Psoas muscle (tissue), 8 donors: ENCODE data around the gene ALG1. TPM values are rescaled to one million over a fixed set of nuclear protein-coding genes. Genes with fewer than 3 reads are reported as not detected.

Experiments used
- ATAC-seq, 4 donors: fragments of 200-7000 bp; cut with Tn5 transposase; one replicate each; pipeline ENCODE4 v1.9.1; 2020; ENCODE audit warnings: moderate library complexity in 3 of 4, mild to moderate bottlenecking in 2 of 4
- DNase-seq, 2 donors: peaks; one replicate each; pipeline ENCODE4 v3.0.0-alpha.2; 2020
- H3K27ac ChIP-seq: fragments of 200-600 bp; one replicate; pipeline ENCODE4 v1.8.0; 2022
- H3K27me3 ChIP-seq, 3 donors: fragments of 200-600 bp in 1 of 3; one replicate each; pipeline versions ENCODE4 v1.6.1 to v1.8.0; 2013 to 2022; ENCODE audit warnings: low read length in 2 of 3, mild to moderate bottlenecking in 2 of 3, moderate library complexity in 1 of 3; ENCODE audit not compliant: insufficient read depth in 3 of 3
- H3K36me3 ChIP-seq, 2 donors: fragments of 200-600 bp in 1 of 2; one replicate each; pipeline versions ENCODE4 v1.6.1 to v1.8.0; 2013 to 2022; ENCODE audit warnings: low read depth in 1 of 2, mild to moderate bottlenecking in 1 of 2, moderate library complexity in 1 of 2; ENCODE audit not compliant: insufficient read depth in 1 of 2
- H3K4me1 ChIP-seq: fragments of 200-600 bp; one replicate; pipeline ENCODE4 v1.8.0; 2022
- H3K4me3 ChIP-seq: fragments of 200-600 bp; one replicate; pipeline ENCODE4 v1.8.0; 2022; ENCODE audit warnings: mild to moderate bottlenecking
- H3K9me3 ChIP-seq: fragments of 200-600 bp; one replicate; pipeline ENCODE4 v1.8.0; 2022
- WGBS, 3 donors: extraction: QIAGEN DNeasy Blood & Tissue Kit; methylation state at CpG; one replicate each; pipeline versions ENCODE4 v1.1.6 to v1.1.7; 2013; 5-methylcytosine and 5-hydroxymethylcytosine counted together
- intact Hi-C, 2 donors: fragments of 100-400 bp; cut with DNase I; formaldehyde crosslinking; loops; one replicate each; pipeline versions ENCODE4 v1.11.0 to v1.14.2; 2022
- polyA plus RNA-seq, 3 donors: library from polyadenylated mRNA; stranded (reverse); fragments of 200-250 nt; gene quantifications; one replicate each; pipeline ENCODE4 v1.2.3, GENCODE V29; 2013
- total RNA-seq, 4 donors: library from RNA; stranded (reverse); fragmentation: NEBNext Ultra II Directional in 2 of 4; extraction: Animal tissue kit (Norgen Biotek cat#: 25700) in 2 of 4; gene quantifications; one replicate each; pipeline versions ENCODE4 v1.2.1 to v1.2.4, GENCODE V29; 2021 to 2023
- TF ChIP-seq, protein P1 (sequence below): fragments of 200-600 bp; IDR thresholded peaks from one replicate; pipeline ENCODE4 v1.8.0; 2022; ENCODE audit warnings: antibody characterized with exemption
- donor health status: healthy with polysubstance abuse.
- donor health status: DM: no; HTN: no; CAD: no; lungs with moderate emphysema.
- donor health status: Bipolar disorder and iron deficiency.
- donor health status: healthy.
- donor health status: DM: yes; HTN: yes; CAD: no.
- donor health status: DM: no; HTN: no; CAD: no.
- donor health status: DM: no; HTN: no; CAD: no.
- donor health status: DM: yes; HTN: yes; CAD: no.

The ALG1 gene
- total and polyA plus RNA-seq, 7 donors = 4.9 to 13.1 (median 7.3) TPM

DNA sequence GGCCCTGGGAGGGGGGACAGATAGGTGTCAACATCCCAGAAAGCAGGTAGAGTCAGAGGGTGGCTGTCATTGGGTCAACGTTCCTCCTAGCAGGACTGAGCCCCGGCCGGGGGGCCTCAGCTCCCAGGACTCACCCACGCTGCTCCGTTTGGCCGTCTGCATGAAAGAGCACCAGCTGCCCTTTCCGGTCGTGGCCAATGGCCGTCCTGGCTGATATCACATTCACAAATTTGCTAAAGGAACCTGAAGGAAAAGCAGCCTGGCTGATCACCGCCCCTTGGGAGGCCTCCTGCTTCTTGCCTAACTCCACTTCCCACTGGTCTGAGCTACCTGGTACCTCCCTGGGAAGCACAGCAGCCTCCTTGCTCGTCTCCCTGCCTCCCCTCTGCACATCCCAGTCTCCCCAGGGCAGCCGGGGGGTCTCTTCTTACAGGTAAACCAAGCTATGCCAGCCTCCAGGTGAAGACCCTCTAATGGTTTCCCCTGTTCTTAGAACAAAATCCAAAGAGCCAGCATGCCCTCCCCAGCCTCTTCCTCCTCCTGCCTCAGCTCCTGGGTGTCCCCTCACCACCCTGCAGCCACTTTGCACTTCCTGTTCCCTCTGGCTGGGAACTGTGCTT lies 41.3 kb upstream of the ALG1 start:
- WGBS, 3 donors = 82 to 91% (median 82%) methylated on average over 12 of the region's 12 CpGs
- DNase-seq (peak in 1 of 2 donors; percentile 39), ATAC-seq (no peak)
- TF ChIP-seq, protein P1, sequence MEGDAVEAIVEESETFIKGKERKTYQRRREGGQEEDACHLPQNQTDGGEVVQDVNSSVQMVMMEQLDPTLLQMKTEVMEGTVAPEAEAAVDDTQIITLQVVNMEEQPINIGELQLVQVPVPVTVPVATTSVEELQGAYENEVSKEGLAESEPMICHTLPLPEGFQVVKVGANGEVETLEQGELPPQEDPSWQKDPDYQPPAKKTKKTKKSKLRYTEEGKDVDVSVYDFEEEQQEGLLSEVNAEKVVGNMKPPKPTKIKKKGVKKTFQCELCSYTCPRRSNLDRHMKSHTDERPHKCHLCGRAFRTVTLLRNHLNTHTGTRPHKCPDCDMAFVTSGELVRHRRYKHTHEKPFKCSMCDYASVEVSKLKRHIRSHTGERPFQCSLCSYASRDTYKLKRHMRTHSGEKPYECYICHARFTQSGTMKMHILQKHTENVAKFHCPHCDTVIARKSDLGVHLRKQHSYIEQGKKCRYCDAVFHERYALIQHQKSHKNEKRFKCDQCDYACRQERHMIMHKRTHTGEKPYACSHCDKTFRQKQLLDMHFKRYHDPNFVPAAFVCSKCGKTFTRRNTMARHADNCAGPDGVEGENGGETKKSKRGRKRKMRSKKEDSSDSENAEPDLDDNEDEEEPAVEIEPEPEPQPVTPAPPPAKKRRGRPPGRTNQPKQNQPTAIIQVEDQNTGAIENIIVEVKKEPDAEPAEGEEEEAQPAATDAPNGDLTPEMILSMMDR = no peak
- Histone ChIP-seq H3K36me3 (peaks cover 0 to 34% of the 10 kb centered on the region in 2 donors), H3K4me3 (no peak overlapping the region), H3K4me1 (peaks cover 13% of the 10 kb centered on the region), H3K9me3 (no peaks in the 10 kb centered on the region), H3K27ac (no peak overlapping the region), H3K27me3 (no peaks in the 10 kb centered on the region)
- intact Hi-C loops = loop anchor here in 1 of 2 donors (10.0 kb wide), 1 partner anchor 64 kb away; the partner anchor contains the start of gene EEF2KMT

DNA sequence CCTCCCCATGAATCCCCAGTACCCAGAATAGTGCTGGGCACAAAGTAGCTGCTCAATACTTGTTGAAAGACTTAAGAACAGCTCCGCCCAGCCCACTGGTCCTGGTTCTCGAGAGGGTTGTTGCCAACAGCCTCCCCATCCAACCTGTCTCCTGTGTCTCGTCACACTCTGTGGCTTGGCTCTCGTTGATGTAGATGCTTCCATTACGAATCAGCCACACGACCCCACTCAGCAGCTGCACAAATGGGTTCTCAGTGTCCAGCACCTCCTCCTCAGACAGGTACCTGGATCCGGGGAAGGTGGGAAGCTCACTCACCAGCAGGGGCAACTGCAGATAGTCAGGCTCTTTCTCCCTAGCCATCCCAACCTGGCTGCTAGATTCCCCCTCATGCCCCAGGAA lies 40.0 kb upstream of the ALG1 start:
- DNase-seq = peak in 1 of 2 donors; percentile 27
- Histone ChIP-seq H3K27ac (no peak overlapping the region), H3K9me3 (no peaks in the 10 kb centered on the region), H3K27me3 (no peaks in the 10 kb centered on the region), H3K4me3 (no peak overlapping the region), H3K36me3 (peaks cover 0 to 34% of the 10 kb centered on the region in 2 donors), H3K4me1 (peaks cover 13% of the 10 kb centered on the region)
- TF ChIP-seq, protein P1 = no peak
- intact Hi-C loops = loop anchor here in 1 of 2 donors (10.0 kb wide), 1 partner anchor 63 kb away; the partner anchor contains the start of gene EEF2KMT
- ATAC-seq = no peak
- WGBS, 3 donors = 78 to 87% (median 78%) methylated on average over 7 of the region's 7 CpGs

DNA sequence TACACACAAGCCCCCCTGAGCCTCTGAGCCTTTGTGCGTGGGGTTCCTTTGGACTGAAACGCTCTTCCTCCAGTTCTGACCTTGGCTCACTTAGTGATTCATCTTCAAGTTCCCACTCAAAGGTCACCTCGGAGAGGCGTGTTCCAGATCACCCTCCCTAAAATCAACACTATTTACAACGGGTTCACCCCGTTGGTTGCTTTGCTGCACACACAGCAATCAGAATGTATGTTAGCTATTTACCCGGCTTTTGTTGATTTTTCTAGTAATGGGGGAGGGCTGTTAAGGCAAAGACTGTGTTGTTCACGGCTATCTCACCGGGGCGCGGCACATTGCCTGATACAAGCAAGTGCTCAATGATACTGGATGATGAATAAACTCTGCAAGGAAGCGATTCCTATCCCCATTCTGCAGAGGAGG lies 38.9 kb upstream of the ALG1 start:
- no peaks in the 10 kb centered on the region for H3K9me3 ChIP-seq
- 38 to 42% (median 39%) methylated on average over 12 of the region's 12 CpGs for WGBS, 3 donors
- TF ChIP-seq, protein P1 = no peak
- peak overlapping the region; percentile 95 for H3K4me3 ChIP-seq
- peaks cover 0 to 28% of the 10 kb centered on the region in 2 donors for H3K36me3 ChIP-seq
- peaks cover 13% of the 10 kb centered on the region for H3K4me1 ChIP-seq
- no peaks in the 10 kb centered on the region for H3K27me3 ChIP-seq
- ATAC-seq (no peak), DNase-seq (peak in 1 of 2 donors; percentile 39)
- intact Hi-C loops = loop anchor here in 1 of 2 donors (10.0 kb wide), 1 partner anchor 62 kb away; the partner anchor contains the start of gene EEF2KMT
- H3K27ac ChIP-seq = peak overlapping the region; percentile 78

DNA sequence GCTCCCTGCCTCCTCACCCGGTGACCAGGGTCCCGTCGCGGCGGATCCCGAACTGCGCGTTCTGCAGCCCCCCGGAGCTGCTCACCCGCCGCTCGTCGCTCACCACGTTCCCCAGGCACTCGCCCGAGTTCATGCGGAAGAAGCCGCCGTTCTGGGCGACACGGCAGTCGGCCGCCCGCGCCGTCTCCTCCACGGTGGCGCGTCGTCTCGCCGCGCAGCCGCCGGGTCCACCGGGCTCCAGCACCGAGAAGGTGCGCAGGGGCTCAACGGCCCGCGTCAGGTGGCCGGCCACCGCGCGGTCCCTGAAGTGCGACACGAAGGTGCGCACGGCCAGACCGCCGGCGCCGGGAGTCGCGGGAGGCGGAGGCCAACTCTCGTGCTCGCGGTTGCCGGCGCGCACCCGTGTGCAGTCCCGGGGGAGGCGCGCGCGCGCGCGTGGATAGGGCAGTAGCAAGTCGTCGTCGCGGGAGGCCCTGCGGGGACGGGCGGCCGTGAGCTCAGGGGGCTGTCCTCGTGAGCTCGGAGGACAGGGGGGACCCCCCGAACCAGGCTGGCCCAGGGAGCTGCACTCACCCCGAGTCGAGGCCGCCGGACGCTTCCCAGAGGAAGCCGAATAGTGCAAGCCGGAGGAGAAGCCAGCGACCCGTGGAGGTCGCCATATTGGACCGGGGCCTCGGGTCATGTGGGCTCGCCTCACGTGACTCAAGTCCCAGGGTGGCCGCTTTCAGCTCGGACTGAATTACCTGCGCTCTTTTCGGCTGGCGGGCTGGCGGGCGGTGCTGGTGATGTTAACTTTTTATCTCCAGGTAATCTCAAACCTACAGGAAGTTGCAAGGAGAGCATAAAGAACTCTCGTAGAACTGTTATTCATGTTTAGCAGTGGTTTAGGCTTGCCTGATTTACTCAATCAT lies 38.1 kb upstream of the ALG1 start, which contains the start of gene NAGPA:
NAGPA (minus strand) TSS at position 680 of the 911 bp plus-strand sequence; CDS start at position 659, 21 bp downstream.
- peaks cover 0 to 25% of the 10 kb centered on the region in 2 donors for H3K36me3 ChIP-seq
- no peaks in the 10 kb centered on the region for H3K27me3 ChIP-seq
- no peaks in the 10 kb centered on the region for H3K9me3 ChIP-seq
- TF ChIP-seq, protein P1 = no peak
- peaks cover 13% of the 10 kb centered on the region for H3K4me1 ChIP-seq
- DNase-seq = peak; percentile 90 to 96
- intact Hi-C loops = loop anchor here in 1 of 2 donors (10.0 kb wide), 1 partner anchor 61 kb away; the partner anchor contains the start of gene EEF2KMT
- peak; percentile 95 to 99 (median 96) for ATAC-seq
- H3K4me3 ChIP-seq = peak within 1 kb of the TSS; percentile 95
- 0 to 1% (median 0%) methylated on average over 77 to 104 of the region's 104 CpGs for WGBS, 3 donors
- peak within 1 kb of the TSS; percentile 78 for H3K27ac ChIP-seq
